Smooth muscle cell of the brain vasculature (primary cell): Measurements from ENCODE around the gene BACH1.

Experiments
- DNase-seq: peaks from one replicate; pipeline ENCODE4 v3.0.0-alpha.2; 2012; ENCODE audit warnings: low read depth, low spot score

BACH1 gene

GRCh38 chr21:29378832-29379231 is 80.1 kb downstream of the BACH1 start:
- DNase-seq, result no peak

GRCh38 chr21:29379517-29380054 is 80.9 kb downstream of the BACH1 start:
- no peak for DNase-seq

DNA sequence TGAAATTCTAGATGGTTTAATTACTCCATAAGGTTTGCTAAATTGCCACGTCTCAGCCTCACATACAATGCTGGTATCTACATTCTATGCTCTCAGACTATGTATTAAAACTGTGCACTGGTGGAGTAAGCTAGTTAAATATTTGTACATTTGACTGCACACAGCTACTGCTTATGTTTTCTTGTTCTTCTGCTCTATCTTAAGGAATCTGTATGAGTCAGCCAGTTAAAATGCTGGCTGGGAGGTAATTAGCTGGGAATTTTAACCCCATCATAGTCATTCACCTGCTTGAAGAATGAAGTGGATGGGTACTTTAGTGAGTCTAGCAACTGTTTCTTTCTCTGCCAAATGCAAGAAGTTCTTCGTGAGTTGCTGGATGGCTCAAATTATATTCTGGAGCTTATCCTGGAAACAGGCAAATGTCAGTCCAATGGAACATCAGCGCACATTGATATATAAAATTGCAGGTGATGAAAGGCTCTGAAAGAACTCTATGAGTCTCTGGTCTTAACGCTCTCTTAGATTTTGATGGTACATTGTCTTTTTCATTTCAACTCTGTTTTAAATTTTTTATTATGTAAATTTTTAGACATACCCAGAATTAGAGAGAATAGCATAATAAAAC is 83.4 kb downstream of the BACH1 start:
- DNase-seq, result no peak

DNA sequence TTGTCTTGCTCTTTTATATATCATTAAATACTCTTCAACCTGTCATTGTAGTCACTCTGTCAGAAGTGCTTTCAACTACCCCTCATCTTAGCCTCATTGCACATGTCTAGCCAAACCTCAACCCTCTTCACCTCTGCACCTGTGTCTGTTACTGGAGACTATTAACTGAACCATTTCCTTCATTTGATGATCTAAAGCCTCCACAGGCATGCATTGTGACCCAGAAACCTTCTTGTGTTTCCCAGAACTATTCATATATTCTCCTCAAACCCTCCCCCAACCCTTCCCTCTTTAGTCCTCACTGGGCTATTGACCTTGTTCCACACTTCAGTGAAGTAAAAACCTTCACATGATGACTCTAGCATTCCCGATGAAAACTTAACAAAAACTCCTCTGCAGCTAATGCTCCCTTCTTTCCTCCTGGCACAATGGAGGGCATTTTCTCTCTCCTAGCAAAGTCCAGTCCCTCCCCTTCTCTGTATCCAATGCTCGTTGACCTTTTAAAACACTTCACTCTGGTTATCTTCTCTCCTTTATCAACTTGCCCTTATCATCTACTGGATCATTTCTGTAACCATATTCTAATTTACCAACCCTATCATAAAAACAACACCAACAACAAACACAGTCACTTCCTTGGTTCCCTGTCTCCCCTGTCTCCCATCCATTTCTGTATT is 86.1 kb downstream of the BACH1 start:
- no peak for DNase-seq

GRCh38 chr21:29385934-29386520 is 87.3 kb downstream of the BACH1 start:
- no peak for DNase-seq

GRCh38 chr21:29386803-29387202 is 88.1 kb downstream of the BACH1 start:
- no peak for DNase-seq

DNA sequence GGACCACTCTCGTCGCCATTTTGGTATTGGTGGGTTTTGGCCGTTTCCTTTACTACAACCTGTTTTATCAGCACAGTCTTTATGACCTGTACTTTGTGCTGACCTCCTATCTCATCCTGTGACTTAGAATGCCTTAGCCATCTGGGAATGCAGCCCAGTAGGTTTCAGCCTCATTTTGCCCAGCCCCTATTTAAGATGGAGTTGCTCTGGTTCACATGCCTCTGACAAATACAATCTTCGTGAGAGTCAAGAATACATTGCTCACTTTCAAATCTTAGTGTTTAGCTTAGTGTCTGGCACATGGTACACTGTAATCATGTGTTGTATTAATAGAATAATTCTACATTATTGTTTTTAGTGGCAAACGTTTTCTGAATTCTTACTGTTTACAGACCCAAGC is 88.9 kb downstream of the BACH1 start:
- DNase-seq, result no peak

DNA sequence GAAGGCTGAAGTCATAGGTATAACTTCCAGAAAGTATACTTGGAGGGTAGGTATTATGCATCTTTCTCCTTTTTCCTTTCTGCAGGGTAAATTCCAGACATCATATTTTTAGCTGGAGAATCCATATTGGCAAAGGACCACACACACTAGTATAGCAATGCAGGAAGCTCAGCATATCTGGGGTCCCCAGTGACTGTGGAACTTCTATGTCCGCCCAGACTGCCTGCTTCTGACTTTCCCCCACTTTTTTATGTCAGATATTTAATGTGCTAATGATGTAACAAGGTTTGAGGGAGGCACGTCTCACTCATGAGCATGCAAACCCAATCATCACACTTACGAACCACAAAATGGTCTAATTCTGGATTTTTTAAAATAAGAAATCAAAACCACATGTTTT is 90.4 kb downstream of the BACH1 start:
- no peak for DNase-seq

- no peak for DNase-seq
Observed at GRCh38 chr21:29390778-29391177, 92.1 kb downstream of the BACH1 start.

- no peak for DNase-seq
Observed at GRCh38 chr21:29394051-29394450, 95.3 kb downstream of the BACH1 start.
